GM23248 (cell line): Measurements from ENCODE around the gene LTBP4. TPM values are rescaled to one million over a fixed set of nuclear protein-coding genes. Genes with fewer than 3 reads are reported as not detected.
A peak's percentile ranks its signal among the peaks of the same experiment; 100 is the strongest.

ENCODE experiments used
- DNase-seq: peaks from one replicate; pipeline ENCODE4 v3.0.0-alpha.2; 2015
- H2AFZ ChIP-seq: fragments of 200-600 bp; sonication (generic); 2 replicates; pipeline ENCODE4 v1.6.1; 2016; ENCODE audit warnings: antibody characterized with exemption
- H3F3A ChIP-seq: fragments of 200-600 bp; sonication (generic); 2 replicates; pipeline ENCODE4 v1.6.1; 2016; ENCODE audit warnings: mild to moderate bottlenecking, antibody characterized with exemption, mixed run types; ENCODE audit not compliant: insufficient read depth
- H3K27ac ChIP-seq: fragments of 200-600 bp; sonication (generic); 2 replicates; pipeline ENCODE4 v1.5.1; 2016; ENCODE audit warnings: mild to moderate bottlenecking
- H3K27me3 ChIP-seq: fragments of 200-600 bp; sonication (generic); replicated peaks from 2 replicates; pipeline ENCODE4 v1.6.1; 2016; ENCODE audit warnings: mild to moderate bottlenecking; ENCODE audit not compliant: insufficient read depth
- H3K36me3 ChIP-seq: fragments of 200-600 bp; sonication (generic); 2 replicates; pipeline ENCODE4 v1.6.1; 2016; ENCODE audit warnings: low read depth, mild to moderate bottlenecking
- H3K4me1 ChIP-seq: fragments of 200-600 bp; sonication (generic); 2 replicates; pipeline ENCODE4 v1.6.1; 2016; ENCODE audit warnings: mild to moderate bottlenecking; ENCODE audit not compliant: insufficient read depth
- H3K4me2 ChIP-seq: fragments of 200-600 bp; sonication (generic); one replicate; pipeline ENCODE4 v1.6.1; 2016; ENCODE audit warnings: mild to moderate bottlenecking; ENCODE audit not compliant: unreplicated experiment
- H3K4me3 ChIP-seq: fragments of 200-600 bp; sonication (generic); 2 replicates; pipeline ENCODE4 v1.5.1; 2016; ENCODE audit warnings: mild to moderate bottlenecking
- H3K79me2 ChIP-seq: fragments of 200-600 bp; sonication (generic); 2 replicates; pipeline ENCODE4 v1.6.1; 2016; ENCODE audit warnings: mild to moderate bottlenecking; ENCODE audit not compliant: insufficient read depth
- H3K9ac ChIP-seq: fragments of 200-600 bp; sonication (generic); 2 replicates; pipeline ENCODE4 v1.6.1; 2016; ENCODE audit warnings: mild to moderate bottlenecking
- H3K9me2 ChIP-seq: fragments of 200-600 bp; sonication (generic); 2 replicates; pipeline ENCODE4 v1.6.1; 2016; ENCODE audit warnings: mixed run types, mild to moderate bottlenecking, moderate library complexity; ENCODE audit not compliant: insufficient read depth
- H3K9me3 ChIP-seq: fragments of 200-600 bp; sonication (generic); one replicate; pipeline ENCODE4 v1.6.1; 2017; ENCODE audit warnings: low read depth
- H4K20me1 ChIP-seq: fragments of 200-600 bp; sonication (generic); 2 replicates; pipeline ENCODE4 v1.6.0; 2016; ENCODE audit not compliant: insufficient read depth
- EZH2 ChIP-seq: fragments of 200-600 bp; sonication (generic); IDR thresholded peaks from 2 replicates; pipeline ENCODE4 v1.6.1; 2018; ENCODE audit warnings: antibody characterized with exemption, mild to moderate bottlenecking; ENCODE audit not compliant: insufficient read depth, poor library complexity, severe bottlenecking
- EZH2phosphoT487 ChIP-seq: fragments of 200-600 bp; sonication (generic); IDR thresholded peaks from 2 replicates; pipeline ENCODE4 v1.6.1; 2018; ENCODE audit warnings: antibody characterized with exemption, moderate library complexity, mild to moderate bottlenecking, low read depth; ENCODE audit not compliant: insufficient read depth
- WGBS, 2 experiments: methylation state at CpG; one replicate each; pipeline ENCODE4 v1.1.6; 2015 to 2017; ENCODE audit warnings: low lambda C conversion rate in 2 of 2, low coverage in 1 of 2; ENCODE audit errors: missing lambda C conversion rate in 2 of 2; 5-methylcytosine and 5-hydroxymethylcytosine counted together
- in situ Hi-C: fragments of 300-500 bp; cut with MboI; formaldehyde crosslinking; loops from 2 replicates; pipeline ENCODE4 v1.15.0; 2020
- polyA plus RNA-seq: library from polyadenylated mRNA; unstranded; fragments of >200 nt; fragmentation: Nextera tagmentation; extraction: Ambion mirVana; gene quantifications from 2 replicates; pipeline ENCODE4 v1.2.1, GENCODE V29; 2016
- total RNA-seq: library from RNA; depleted of rRNA; stranded (reverse); fragments of >200 nt; shearing (Covaris generic); gene quantifications from 2 replicates; pipeline ENCODE4 v1.2.3, GENCODE V29; 2014

Gene LTBP4
- total and polyA plus RNA-seq, 2 experiments from 2014 or later, result 18.0 to 47.2 TPM

DNA sequence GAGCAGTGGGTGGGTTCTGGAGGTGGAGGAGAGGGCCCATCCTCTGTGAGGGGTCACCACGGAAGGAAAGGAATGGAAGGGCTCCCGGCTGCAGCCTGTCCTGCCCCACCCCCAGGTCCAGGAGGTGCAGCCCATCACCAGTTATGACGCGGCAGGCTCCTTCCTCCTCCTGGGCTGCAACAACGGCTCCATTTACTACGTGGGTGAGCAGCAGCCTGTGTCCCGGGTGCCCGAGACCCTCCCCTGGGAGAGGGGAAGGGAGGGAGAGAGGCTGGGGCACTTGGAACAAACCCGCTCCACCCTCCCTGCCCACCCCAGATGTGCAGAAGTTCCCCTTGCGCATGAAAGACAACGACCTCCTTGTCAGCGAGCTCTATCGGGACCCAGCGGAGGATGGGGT, 17.9 kb upstream of the LTBP4 start:
- DNase-seq, result no peak
- TF ChIP-seq EZH2, result no peak
- TF ChIP-seq EZH2phosphoT487, result no peak
- Histone ChIP-seq H2AFZ (no peak overlapping the region), H3K9me2 (no peaks in the 10 kb centered on the region), H3K27me3 (no peaks in the 10 kb centered on the region), H3K27ac (no peak overlapping the region), H3K4me3 (no peak overlapping the region), H4K20me1 (no peaks in the 10 kb centered on the region), H3K79me2 (no peaks in the 10 kb centered on the region), H3K4me1 (no peaks in the 10 kb centered on the region), H3K36me3 (peaks cover 4% of the 10 kb centered on the region; the same call in 1 of the 2 replicates), H3K4me2 (no peak overlapping the region), H3K9me3 (no peaks in the 10 kb centered on the region), H3K9ac (no peak overlapping the region), H3F3A (peaks cover 13% of the 10 kb centered on the region; the same call in 1 of the 2 replicates)
- 93 to 94% methylated on average over 10 to 14 of the region's 14 CpGs for WGBS, 2 experiments
- in situ Hi-C loops, result no loop called here

DNA sequence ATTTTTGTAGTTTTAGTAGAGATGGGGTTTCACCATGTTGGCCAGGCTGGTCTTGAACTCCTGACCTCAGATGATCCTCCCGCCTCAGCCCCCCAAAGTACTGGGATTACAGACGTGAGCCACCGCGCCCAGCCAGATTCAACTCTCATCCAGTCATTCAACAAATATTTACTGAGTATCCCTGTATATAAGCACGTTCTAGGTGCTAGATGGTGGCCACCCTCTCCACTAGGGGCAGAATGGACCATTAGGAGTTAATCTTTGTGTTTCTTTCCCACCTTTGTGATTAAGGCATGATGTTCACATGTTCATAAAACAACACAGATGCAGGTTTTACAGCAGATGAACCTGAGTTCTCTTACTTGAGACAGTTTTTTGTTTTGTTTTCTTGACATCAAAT, 17.2 kb upstream of the LTBP4 start:
- no peak overlapping the region for H3K27ac ChIP-seq
- no peak overlapping the region for H3K4me3 ChIP-seq
- no peaks in the 10 kb centered on the region for H4K20me1 ChIP-seq
- no peaks in the 10 kb centered on the region for H3K79me2 ChIP-seq
- H3K9ac ChIP-seq, result no peak overlapping the region
- peaks cover 4% of the 10 kb centered on the region; the same call in 1 of the 2 replicates for H3K36me3 ChIP-seq
- H3K9me2 ChIP-seq, result no peaks in the 10 kb centered on the region
- H3K27me3 ChIP-seq, result no peaks in the 10 kb centered on the region
- no peak overlapping the region for H2AFZ ChIP-seq
- no peak for DNase-seq
- peaks cover 13% of the 10 kb centered on the region; the same call in 1 of the 2 replicates for H3F3A ChIP-seq
- no peaks in the 10 kb centered on the region for H3K4me1 ChIP-seq
- no peak overlapping the region for H3K4me2 ChIP-seq
- H3K9me3 ChIP-seq, result no peaks in the 10 kb centered on the region
- in situ Hi-C loops, result no loop called here
- 87 to 89% methylated on average over 5 of the region's 5 CpGs for WGBS, 2 experiments
- TF ChIP-seq EZH2 (no peak), EZH2phosphoT487 (no peak)

DNA sequence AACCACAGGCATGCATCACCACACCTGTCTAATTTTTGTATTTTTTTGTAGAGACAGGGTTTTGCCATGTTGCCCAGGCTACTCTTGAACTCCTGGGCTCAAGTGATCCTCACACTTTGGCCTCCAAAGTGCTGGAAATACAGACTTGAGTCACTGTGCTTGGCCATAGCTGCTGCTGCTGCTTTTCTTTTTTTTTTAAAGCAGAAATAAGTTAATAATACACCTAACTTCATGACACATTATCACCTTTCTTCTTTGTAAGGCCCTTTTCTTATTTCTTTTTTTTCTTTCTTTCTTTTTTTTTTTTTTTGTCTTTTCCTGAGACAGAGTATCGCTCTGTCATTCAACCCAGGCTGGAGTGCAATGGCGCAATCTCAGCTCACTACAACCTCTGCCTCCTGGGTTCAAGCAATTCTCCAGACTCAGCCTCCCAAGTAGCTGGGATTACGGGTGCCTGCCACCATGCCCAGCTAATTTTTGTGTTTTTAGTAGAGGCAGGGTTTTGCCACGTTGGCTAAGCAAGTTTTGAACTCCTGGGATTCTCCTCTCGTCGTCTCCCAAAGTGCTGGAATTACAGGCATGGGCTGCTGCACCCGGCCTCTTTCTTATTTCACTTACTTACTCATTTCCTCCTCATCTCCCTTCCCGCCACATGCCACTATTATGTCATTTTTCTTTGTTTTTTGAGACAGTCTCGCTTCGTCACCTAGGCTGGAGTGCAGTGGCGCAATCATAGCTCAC, 15.8 kb upstream of the LTBP4 start:
- peak overlapping the region; percentile 48; the same call in 1 of the 2 replicates for H3K9ac ChIP-seq
- WGBS, 2 experiments, result 50 to 59% methylated on average over 11 of the region's 11 CpGs

DNA sequence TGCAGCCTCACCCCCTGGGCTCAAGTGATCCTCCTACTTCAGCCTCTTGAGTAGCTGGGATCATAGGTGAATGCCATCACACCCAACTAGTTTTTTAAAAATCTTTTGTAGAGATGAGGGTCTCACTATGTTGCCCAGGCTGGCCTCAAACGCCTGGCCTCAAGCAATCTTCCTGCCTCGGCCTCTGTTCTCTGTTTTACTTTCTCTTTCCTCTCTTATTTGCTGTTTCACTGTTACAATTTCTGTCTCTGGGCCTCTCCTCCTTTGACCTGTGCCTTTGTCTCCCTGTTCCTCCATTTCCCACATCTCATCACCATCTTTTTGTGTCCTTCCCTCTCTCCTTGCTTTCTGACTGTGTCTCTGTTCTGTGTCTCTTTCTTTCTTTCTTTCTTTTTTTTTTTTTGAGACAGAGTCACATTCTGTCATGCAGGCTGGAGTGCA, 15.2 kb upstream of the LTBP4 start:
- Histone ChIP-seq H3K4me1 (no peaks in the 10 kb centered on the region), H3K9me3 (no peaks in the 10 kb centered on the region), H2AFZ (no peak overlapping the region), H3K36me3 (peaks cover 2% of the 10 kb centered on the region; the same call in 1 of the 2 replicates), H4K20me1 (no peaks in the 10 kb centered on the region), H3K79me2 (no peaks in the 10 kb centered on the region), H3K9ac (no peak overlapping the region), H3K9me2 (no peaks in the 10 kb centered on the region), H3K4me3 (no peak overlapping the region), H3F3A (peaks cover 13% of the 10 kb centered on the region; the same call in 1 of the 2 replicates), H3K4me2 (no peak overlapping the region), H3K27me3 (no peaks in the 10 kb centered on the region), H3K27ac (peak overlapping the region; percentile 71; the same call in 1 of the 2 replicates)
- 97 to 100% methylated on average over 2 of the region's 2 CpGs for WGBS, 2 experiments
- DNase-seq, result no peak
- TF ChIP-seq EZH2phosphoT487 (no peak), EZH2 (no peak)
- in situ Hi-C loops, result no loop called here

More for the DNA sequence above, 15.8 kb upstream of the LTBP4 start:
- H3K79me2 ChIP-seq, result no peaks in the 10 kb centered on the region
- no peaks in the 10 kb centered on the region for H3K9me3 ChIP-seq
- no peak overlapping the region for H3K4me2 ChIP-seq
- no peaks in the 10 kb centered on the region for H3K27me3 ChIP-seq
- DNase-seq, result peak; percentile 70
- H4K20me1 ChIP-seq, result no peaks in the 10 kb centered on the region
- H3F3A ChIP-seq, result peaks cover 13% of the 10 kb centered on the region; the same call in 1 of the 2 replicates
- H3K4me3 ChIP-seq, result no peak overlapping the region
- H2AFZ ChIP-seq, result no peak overlapping the region
- no peak for TF ChIP-seq EZH2phosphoT487
- no peak for TF ChIP-seq EZH2
- in situ Hi-C loops, result no loop called here
- H3K4me1 ChIP-seq, result no peaks in the 10 kb centered on the region
- peaks cover 4% of the 10 kb centered on the region; the same call in 1 of the 2 replicates for H3K36me3 ChIP-seq
- H3K27ac ChIP-seq, result peak overlapping the region; percentile 71
- H3K9me2 ChIP-seq, result no peaks in the 10 kb centered on the region
